Suppressor macrophage treated with lipopolysaccharide for 1 hour (primary cell): Measurements from ENCODE around the gene MROH2A.

Experiments
- DNase-seq, 3 donors: peaks; one replicate each; pipeline ENCODE4 v3.0.0-alpha.2; 2020 to 2022

The MROH2A gene

GRCh38 chr2:233865838-233866237 is 87.7 kb downstream of the MROH2A start:
- no peak for DNase-seq

GRCh38 chr2:233866479-233866878 is 88.3 kb downstream of the MROH2A start:
- DNase-seq = no peak

GRCh38 chr2:233867993-233868532 is 89.9 kb downstream of the MROH2A start, which contains the start of gene MSL3B:
TSS of gene MSL3B (minus strand) at chr2:233868386.
- peak; percentile 64 to 86 (median 78) for DNase-seq

- DNase-seq = no peak
Measured at GRCh38 chr2:233871432-233871831, 93.3 kb downstream of the MROH2A start.

- peak; percentile 14 to 54 (median 34) for DNase-seq
Measured at GRCh38 chr2:233872125-233872524, 94.0 kb downstream of the MROH2A start.

- DNase-seq = no peak
Measured at GRCh38 chr2:233882353-233882752, 104.2 kb downstream of the MROH2A start.
